Measurements from ENCODE around the gene USH1G.

Gene USH1G

DNA sequence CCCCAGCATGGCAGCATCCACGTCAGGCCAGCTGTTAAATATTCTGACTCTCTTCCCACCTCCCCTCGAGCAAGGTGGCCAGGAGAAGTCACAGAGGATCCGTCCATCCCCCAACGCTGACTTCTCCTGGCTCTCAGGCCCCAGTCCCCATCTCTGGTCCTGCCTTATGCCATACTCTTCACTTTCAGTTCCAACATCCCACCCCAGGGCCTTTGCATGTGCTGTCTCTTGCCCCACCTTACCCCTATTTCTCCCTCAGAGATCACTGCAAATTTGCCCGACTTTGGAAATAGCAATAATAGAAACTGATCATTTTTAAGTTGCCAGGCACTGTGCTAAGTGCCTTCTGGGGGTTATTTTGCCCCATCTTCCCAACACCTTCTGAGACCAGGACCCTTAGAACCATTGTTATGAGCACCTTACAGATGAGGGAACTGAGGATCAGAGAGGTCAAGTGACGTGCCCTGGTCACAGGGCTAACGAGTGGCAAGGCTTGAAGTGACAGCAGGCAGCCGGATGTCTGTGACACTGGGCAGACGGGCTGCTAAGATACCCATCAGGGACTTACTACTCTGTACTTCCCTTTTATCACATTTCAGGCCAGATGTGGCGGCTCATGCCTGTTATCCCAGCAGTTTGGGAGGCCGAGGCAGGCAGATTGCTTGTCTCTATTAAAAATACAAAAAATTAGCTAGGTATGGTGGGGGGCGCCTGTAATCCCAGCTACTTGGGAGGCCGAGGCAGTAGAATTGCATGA lies 31.8 kb upstream of the USH1G start:
- no peak for TF ChIP-seq MYC (IDR thresholded peaks at IDR 0.05; ENCODE audit: low read depth, low read length)
- TF ChIP-seq, protein P1, sequence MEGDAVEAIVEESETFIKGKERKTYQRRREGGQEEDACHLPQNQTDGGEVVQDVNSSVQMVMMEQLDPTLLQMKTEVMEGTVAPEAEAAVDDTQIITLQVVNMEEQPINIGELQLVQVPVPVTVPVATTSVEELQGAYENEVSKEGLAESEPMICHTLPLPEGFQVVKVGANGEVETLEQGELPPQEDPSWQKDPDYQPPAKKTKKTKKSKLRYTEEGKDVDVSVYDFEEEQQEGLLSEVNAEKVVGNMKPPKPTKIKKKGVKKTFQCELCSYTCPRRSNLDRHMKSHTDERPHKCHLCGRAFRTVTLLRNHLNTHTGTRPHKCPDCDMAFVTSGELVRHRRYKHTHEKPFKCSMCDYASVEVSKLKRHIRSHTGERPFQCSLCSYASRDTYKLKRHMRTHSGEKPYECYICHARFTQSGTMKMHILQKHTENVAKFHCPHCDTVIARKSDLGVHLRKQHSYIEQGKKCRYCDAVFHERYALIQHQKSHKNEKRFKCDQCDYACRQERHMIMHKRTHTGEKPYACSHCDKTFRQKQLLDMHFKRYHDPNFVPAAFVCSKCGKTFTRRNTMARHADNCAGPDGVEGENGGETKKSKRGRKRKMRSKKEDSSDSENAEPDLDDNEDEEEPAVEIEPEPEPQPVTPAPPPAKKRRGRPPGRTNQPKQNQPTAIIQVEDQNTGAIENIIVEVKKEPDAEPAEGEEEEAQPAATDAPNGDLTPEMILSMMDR (IDR thresholded peaks at IDR 0.05; ENCODE audit: low read depth, low read length): no peak
- TF ChIP-seq, protein P2, sequence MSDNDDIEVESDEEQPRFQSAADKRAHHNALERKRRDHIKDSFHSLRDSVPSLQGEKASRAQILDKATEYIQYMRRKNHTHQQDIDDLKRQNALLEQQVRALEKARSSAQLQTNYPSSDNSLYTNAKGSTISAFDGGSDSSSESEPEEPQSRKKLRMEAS (IDR thresholded peaks at IDR 0.05; ENCODE audit: low read depth, low read length): no peak
- TF ChIP-seq POLR2A (IDR thresholded peaks at IDR 0.05; ENCODE audit: extremely low read depth, insufficient read length): no peak
- DNase-seq (ENCODE audit: low read depth): peak; percentile 51
- no peak overlapping the region for H3K4me3 ChIP-seq (ENCODE audit: low read depth, low read length)

DNA sequence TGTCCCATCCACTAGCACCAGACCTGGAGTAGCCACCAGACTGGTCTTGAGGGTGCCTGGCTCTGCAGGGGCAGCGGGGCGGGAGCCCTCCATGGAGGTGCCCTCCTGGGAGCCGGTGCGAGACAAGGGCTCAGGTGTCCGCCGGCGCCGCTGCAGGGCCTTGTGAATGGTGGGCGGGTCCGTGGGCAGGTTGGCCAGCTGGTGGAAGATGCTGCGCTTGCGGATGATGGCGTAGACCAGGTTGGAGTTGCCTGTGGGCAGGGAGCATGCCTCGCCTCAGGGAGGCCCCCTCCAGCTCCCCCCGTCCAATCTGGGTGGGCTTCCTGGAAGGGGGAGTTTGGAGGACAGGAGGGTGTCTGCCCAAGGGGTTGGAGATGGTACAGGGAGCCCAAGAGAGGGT lies 31.1 kb upstream of the USH1G start:
- DNase-seq (ENCODE audit: low read depth): no peak
- TF ChIP-seq, protein P2 (IDR thresholded peaks at IDR 0.05; ENCODE audit: low read depth, low read length): no peak
- TF ChIP-seq, protein P1 (IDR thresholded peaks at IDR 0.05; ENCODE audit: low read depth, low read length): no peak
- TF ChIP-seq POLR2A (IDR thresholded peaks at IDR 0.05; ENCODE audit: extremely low read depth, insufficient read length): no peak
- TF ChIP-seq MYC (IDR thresholded peaks at IDR 0.05; ENCODE audit: low read depth, low read length): no peak
- no peak overlapping the region for H3K4me3 ChIP-seq (ENCODE audit: low read depth, low read length)

DNA sequence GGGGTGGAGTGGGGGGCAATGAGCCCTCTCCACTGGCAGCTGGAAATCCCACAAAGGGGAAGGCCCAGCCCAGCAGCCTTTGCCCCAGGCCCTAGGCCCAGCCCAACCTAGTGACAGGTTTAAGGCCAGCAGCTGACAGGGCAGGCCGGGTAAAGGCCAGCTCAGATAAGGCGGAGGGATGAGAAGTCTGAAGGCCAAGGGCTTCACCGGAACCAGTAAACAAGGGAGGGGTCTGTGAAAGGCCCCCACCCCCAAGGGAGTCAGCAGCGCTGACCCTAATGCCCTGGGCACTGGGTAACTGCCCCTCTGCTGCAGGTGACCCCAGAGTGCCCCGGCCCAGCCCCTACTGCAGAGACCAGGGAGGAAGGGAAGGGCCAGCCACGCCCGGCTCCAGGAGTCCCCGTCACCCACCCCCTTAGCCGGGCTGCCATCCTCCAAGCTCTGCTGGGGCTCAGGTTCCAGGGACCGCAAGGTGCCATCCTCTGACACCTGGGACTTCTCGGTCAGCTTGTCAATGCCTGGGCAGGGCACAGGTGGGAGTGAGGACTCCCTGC lies 30.2 kb upstream of the USH1G start:
- DNase-seq (ENCODE audit: low read depth): no peak
- no peak overlapping the region for H3K4me3 ChIP-seq (ENCODE audit: low read depth, low read length)
- no peak for TF ChIP-seq MYC (IDR thresholded peaks at IDR 0.05; ENCODE audit: low read depth, low read length)
- TF ChIP-seq, protein P1 (IDR thresholded peaks at IDR 0.05; ENCODE audit: low read depth, low read length): no peak
- TF ChIP-seq, protein P2 (IDR thresholded peaks at IDR 0.05; ENCODE audit: low read depth, low read length): no peak
- TF ChIP-seq POLR2A (IDR thresholded peaks at IDR 0.05; ENCODE audit: extremely low read depth, insufficient read length): no peak

DNA sequence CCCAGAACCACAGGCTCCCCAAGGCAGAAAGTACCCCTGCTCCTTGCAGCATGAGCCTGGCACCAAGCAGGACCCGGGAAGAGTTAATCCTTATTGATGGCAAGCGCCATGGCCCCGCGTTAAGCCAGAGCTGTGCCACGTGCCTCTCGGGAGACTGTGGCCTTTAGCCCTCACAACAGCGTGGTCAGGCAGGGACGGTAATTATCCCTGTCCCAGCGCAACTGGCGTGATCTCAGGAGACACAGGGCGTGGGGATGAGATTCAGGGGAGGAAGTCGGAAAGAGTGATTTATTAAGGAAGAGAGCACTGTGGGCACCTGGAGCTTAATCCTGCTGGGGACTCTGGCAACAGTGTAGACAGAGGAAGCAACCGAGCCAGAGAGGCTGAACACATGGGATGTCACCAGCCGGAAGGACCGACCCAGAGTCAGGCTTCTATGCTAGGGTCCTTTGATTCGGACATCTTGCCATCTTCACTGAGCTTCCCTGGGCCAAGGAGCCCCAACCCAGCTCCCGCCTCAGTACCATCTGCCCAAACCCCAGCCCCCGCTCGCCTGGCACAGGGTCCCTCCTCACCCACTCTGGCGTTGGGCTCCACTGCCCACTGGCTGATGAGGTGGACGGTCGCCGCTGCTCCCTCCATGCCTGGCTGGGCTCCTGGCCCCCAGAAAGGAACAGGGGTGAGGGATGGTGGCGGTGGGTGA lies 29.5 kb upstream of the USH1G start:
- H3K4me3 ChIP-seq (ENCODE audit: low read depth, low read length): no peak overlapping the region
- TF ChIP-seq, protein P1 (IDR thresholded peaks at IDR 0.05; ENCODE audit: low read depth, low read length): no peak
- TF ChIP-seq POLR2A (IDR thresholded peaks at IDR 0.05; ENCODE audit: extremely low read depth, insufficient read length) (no peak), MYC (IDR thresholded peaks at IDR 0.05; ENCODE audit: low read depth, low read length) (no peak)
- TF ChIP-seq, protein P2 (IDR thresholded peaks at IDR 0.05; ENCODE audit: low read depth, low read length): no peak
- DNase-seq (ENCODE audit: low read depth): no peak

DNA sequence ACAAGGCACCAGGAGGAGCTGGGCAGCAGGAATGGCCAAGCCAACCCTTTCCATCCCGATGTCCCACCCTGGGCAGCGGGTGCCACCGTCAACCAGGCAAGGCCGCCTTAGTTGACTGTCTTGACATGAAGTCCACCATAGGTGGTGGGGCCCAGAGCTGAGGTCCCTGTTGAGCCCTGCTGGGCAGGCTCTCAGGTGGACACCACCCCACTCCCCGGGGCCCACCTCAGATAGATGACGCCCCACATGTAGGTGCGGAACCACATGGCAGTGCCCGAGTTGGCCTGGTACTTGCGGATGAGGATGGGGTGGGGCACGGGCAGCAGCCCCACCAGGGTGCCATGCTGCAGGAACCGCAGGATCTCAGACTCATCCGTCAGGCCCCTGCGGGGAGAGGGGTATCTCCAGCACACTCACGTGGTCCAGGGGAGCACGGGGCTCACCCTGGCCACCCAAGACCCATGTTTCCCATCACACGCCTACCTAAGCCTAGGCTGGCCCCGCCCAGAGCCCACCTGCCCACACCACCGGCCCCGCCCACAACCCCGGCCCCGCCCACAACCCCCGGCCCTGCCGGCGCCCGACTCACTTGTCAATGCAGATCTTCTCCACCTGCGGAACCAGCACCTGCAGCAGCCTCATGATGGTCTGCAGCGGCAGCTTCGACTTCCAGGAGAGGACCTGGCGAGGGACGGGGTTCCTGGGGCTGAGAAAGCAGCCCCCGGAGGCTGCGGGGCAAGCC lies 28.8 kb upstream of the USH1G start:
- no peak for DNase-seq (ENCODE audit: low read depth)
- no peak overlapping the region for H3K4me3 ChIP-seq (ENCODE audit: low read depth, low read length)
- TF ChIP-seq MYC (IDR thresholded peaks at IDR 0.05; ENCODE audit: low read depth, low read length) (no peak), POLR2A (IDR thresholded peaks at IDR 0.05; ENCODE audit: extremely low read depth, insufficient read length) (no peak)
- TF ChIP-seq, protein P1 (IDR thresholded peaks at IDR 0.05; ENCODE audit: low read depth, low read length): no peak
- TF ChIP-seq, protein P2 (IDR thresholded peaks at IDR 0.05; ENCODE audit: low read depth, low read length): no peak
